ENCODE measurements around the gene VGLL4.
A peak's percentile ranks its signal among the peaks of the same experiment; 100 is the strongest.

The VGLL4 gene

GRCh38 chr3:11651900-11652299, 8.2 kb upstream of the VGLL4 start:
- DNase-seq = peak; percentile 55

- no peak for DNase-seq
Observed at GRCh38 chr3:11651477-11651876, 7.8 kb upstream of the VGLL4 start.

- DNase-seq = no peak
Observed at GRCh38 chr3:11650391-11650790, 6.7 kb upstream of the VGLL4 start.

DNA sequence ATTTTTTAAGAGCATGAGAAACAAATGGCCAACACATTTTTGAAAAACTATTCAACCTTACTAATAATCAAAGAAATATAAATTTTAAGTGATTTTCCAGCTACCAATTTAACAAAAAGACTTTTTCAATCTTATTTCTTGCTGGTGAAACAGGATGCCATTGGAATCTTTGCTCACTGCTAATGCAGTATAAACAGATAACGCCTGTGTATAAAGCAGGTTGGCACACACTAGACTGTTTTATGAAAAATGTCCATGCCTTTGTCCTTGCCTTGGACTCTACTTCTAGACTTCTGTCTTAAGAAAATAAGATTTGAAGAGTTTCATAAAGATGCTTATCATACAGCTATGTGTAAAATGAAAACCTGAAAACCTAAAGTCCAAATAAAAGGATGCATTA, 5.0 kb upstream of the VGLL4 start:
- no peak for DNase-seq

DNA sequence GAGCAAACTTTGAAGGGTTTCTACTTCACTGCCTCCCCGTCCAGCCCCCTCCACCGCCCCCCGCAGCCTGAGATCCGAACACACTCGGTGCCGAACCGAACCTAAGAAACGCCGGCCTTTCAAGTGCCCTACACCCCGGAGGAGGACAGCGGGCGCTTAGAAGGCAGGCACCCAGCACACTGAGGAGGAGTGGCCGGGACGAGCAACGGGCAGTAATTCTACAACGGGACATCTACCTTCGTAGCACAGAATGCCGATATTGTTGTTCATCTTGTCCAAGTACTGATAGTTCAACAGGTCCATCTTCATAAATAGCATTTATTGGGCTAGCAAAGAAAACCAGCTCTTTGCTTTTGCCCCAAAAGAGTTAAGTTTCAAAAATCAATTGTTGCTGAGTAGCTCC, 513 bp downstream of the VGLL4 start:
- peak; percentile 37 for DNase-seq

- peak; percentile 90 for DNase-seq
Observed at GRCh38 chr3:11642431-11643191, 1.1 kb downstream of the VGLL4 start.

DNA sequence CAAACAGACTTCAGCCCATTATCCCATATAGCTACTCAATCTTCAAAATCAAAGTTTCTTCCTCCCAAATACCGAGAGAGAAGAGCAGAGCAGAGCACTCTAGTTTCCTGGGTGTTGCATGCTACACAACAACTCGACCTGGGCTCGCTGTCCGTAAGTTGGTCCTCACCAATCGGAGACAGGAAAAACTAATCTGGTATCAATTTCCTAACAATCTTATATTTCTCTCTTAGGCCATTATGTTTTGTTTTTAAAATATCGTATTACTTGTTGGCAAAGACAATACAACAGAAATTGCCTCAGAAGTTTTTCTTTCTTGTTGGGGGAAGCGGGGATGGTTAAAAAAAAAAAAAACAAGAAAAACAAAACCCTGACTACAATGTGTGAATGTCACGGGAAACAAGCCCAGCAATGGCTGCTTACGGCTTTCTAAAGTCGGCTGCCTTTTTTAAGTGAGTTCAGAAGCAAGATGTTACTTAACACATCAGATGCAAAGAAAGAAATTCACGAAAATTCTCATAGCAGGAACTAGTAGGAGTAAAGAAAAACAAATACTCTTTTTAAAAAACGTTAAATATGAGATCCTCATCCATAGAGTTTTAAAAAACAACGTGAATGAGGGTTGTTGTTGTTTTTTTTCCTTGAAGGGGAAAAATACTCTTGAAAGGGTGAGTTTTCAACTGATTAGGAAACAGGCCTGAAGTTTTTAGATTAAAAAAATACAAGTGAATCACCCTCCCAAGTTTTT, 1.9 kb downstream of the VGLL4 start:
- DNase-seq = peak; percentile 59

GRCh38 chr3:11641316-11641682, 2.4 kb downstream of the VGLL4 start:
- peak; percentile 41 for DNase-seq

GRCh38 chr3:11640009-11640673, 3.6 kb downstream of the VGLL4 start:
- peak; percentile 32 for DNase-seq

- DNase-seq = peak; percentile 28
Observed at GRCh38 chr3:11638495-11639358, 5.0 kb downstream of the VGLL4 start.

GRCh38 chr3:11637901-11638458, 5.7 kb downstream of the VGLL4 start:
- DNase-seq = peak; percentile 91

GRCh38 chr3:11636394-11636770, 7.3 kb downstream of the VGLL4 start:
- DNase-seq = no peak

GRCh38 chr3:11635680-11636393, 7.9 kb downstream of the VGLL4 start:
- no peak for DNase-seq

GRCh38 chr3:11634974-11635612, 8.6 kb downstream of the VGLL4 start:
- no peak for DNase-seq

GRCh38 chr3:11634081-11634635, 9.6 kb downstream of the VGLL4 start:
- no peak for DNase-seq

DNA sequence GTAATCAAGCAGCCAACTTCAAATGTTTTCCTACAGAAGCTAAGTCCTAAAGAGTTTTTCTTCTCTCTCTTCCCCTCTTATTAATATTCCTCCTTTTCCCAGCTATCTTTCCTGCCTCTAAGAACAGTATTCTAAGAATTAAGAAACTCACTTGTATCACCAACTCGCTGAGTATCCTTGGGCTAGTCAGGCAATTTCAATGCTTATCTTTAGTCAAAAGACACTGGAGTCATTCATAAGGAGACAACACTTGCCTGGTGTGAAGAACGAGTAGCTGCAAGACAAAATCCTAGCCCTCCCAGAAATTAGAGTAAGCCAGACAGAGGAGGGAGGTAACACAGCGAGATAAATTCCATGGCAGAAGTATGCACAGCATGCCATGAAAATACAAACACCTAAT, 10.7 kb downstream of the VGLL4 start:
- DNase-seq = no peak

- DNase-seq = no peak
Observed at GRCh38 chr3:11632564-11632963, 11.2 kb downstream of the VGLL4 start.

DNA sequence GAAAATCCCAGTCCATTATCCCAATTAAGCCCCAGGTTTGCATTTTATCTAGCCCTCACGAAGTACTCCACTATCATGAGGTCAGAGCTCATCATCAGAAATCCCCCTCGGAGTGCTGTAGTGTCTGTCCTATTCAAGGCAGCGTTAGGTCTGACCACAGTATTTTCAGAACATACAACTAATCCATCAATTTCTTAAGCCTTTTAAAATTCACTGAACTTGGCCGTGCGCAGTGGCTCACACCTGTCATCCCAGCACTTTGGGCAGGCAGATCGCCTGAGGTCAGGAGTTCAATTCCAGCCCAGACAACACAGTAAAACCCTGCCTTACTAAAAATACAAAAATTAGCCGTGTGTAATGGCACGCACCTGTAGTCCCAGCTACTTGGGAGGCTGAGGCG, 11.9 kb downstream of the VGLL4 start:
- no peak for DNase-seq

- peak; percentile 89 for DNase-seq
Observed at GRCh38 chr3:11629716-11630115, 14.0 kb downstream of the VGLL4 start.

GRCh38 chr3:11627612-11628011, 16.1 kb downstream of the VGLL4 start:
- DNase-seq = no peak

- no peak for DNase-seq
Observed at GRCh38 chr3:11626084-11626463, 17.6 kb downstream of the VGLL4 start.

All from fibroblast of skin of scalp (primary cell).